Omental fat pad (tissue), 4 donors: Measurements from ENCODE around the gene REX1BD. TPM values are rescaled to one million over a fixed set of nuclear protein-coding genes. Genes with fewer than 3 reads are reported as not detected.
"Not testable (repeated sequence)": the region's sequence is repeated elsewhere in the genome, so short reads cannot be mapped to it uniquely, and the experiment has no call there.

ENCODE experiments used
- ATAC-seq: fragments of 150-250 bp; one replicate; pipeline ENCODE4 v1.9.1; 2016; ENCODE audit warnings: mild to moderate bottlenecking, moderate library complexity; ENCODE audit not compliant: low FRiP score
- DNase-seq: peaks from one replicate; pipeline ENCODE4 v3.0.0-alpha.2; 2019; ENCODE audit warnings: low spot score
- CTCF ChIP-seq, 3 donors: fragments of 450-650 bp; IDR thresholded peaks; one replicate each; pipeline ENCODE4 v1.5.1; 2016 to 2017; ENCODE audit warnings: antibody characterized with exemption in 3 of 3, mild to moderate bottlenecking in 3 of 3, moderate library complexity in 2 of 3
- total RNA-seq, 4 donors: library from RNA; depleted of rRNA; stranded (reverse); fragments of >200 nt; gene quantifications; one replicate each; pipeline ENCODE4 v1.1.0, GENCODE V29; 2016

The REX1BD gene
- total RNA-seq, 4 donors from 2014 or later = 79.5 to 127 (median 101) TPM

GRCh38 chr19:18590273-18591272 lies 2.0 kb downstream of the REX1BD start:
- DNase-seq (no peak), ATAC-seq (no peak)
- TF ChIP-seq CTCF (IDR thresholded peaks at IDR 0.05) = no peak

- no peak for ATAC-seq
- no peak for TF ChIP-seq CTCF (IDR thresholded peaks at IDR 0.05)
- no peak for DNase-seq
Observed at GRCh38 chr19:18591735-18592385, 3.3 kb downstream of the REX1BD start.

GRCh38 chr19:18592732-18593131 lies 4.1 kb downstream of the REX1BD start:
- DNase-seq, ATAC-seq: not testable (repeated sequence)

- DNase-seq (no peak), ATAC-seq (no peak)
- TF ChIP-seq CTCF (IDR thresholded peaks at IDR 0.05) = no peak
Observed at GRCh38 chr19:18593367-18594095, 4.9 kb downstream of the REX1BD start.

- peak in 2 of 3 donors; percentile 34 to 80 for TF ChIP-seq CTCF (IDR thresholded peaks at IDR 0.05)
- DNase-seq (no peak), ATAC-seq (peak; percentile 83)
Observed at GRCh38 chr19:18594096-18594823, 5.7 kb downstream of the REX1BD start.

GRCh38 chr19:18594824-18595373 lies 6.3 kb downstream of the REX1BD start:
- no peak for ATAC-seq
- TF ChIP-seq CTCF (IDR thresholded peaks at IDR 0.05) = no peak
- no peak for DNase-seq
